Measurements from ENCODE around the gene LRBA.

LRBA gene

DNA sequence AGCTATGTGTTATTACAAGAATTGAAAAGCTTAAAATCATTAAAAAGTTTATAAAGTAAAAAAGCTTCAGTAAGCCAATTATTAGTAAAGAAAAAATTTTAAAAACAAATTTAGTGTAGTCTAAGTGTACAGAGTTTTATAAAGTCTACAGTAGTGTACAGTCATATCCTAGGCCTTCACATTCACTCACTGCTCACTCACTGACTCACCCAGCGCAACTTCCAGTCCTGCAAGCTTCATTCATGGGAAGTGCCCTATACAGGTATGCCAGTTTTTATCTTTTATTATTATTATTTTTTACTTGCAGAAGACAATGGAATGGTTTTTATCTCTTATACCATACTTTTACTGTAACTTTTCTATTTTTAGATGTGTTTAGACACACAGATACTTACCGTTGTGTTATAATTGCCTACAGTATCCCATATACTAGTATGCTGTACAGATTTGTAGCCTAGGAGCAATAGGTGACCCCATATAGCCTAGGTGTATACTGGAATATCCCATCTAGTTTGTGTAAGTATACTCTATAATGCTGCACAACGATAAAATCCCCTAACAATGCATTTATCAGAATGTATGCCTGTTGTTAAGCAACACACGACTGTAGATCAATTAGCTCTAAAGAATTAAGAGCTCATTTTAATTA is 706.1 kb downstream of the LRBA start:
- H3K27ac ChIP-seq (ENCODE audit: low read depth, low read length, poor library complexity, severe bottlenecking) = no peak overlapping the region
- no peaks in the 10 kb centered on the region for H3K4me1 ChIP-seq (ENCODE audit: insufficient read depth, low read length, severe bottlenecking)
- no peaks in the 10 kb centered on the region for H3K79me2 ChIP-seq (ENCODE audit: insufficient read depth, low read length)
- no peak overlapping the region for H3K9ac ChIP-seq (ENCODE audit: low read length)
- no peaks in the 10 kb centered on the region for H3K27me3 ChIP-seq (ENCODE audit: insufficient read depth, low read length)
- H3F3A ChIP-seq (ENCODE audit: insufficient read depth, low read length) = no peaks in the 10 kb centered on the region
- H3K9me2 ChIP-seq (ENCODE audit: low read depth, low read length) = no peaks in the 10 kb centered on the region
- no peaks in the 10 kb centered on the region for H3K9me3 ChIP-seq (ENCODE audit: low read length)
- H3K36me3 ChIP-seq (ENCODE audit: insufficient read depth, low read length) = no peaks in the 10 kb centered on the region; the same call in 1 of the 2 replicates
- H4K20me1 ChIP-seq (ENCODE audit: insufficient read depth, low read length) = no peaks in the 10 kb centered on the region
- no peak overlapping the region for H3K4me2 ChIP-seq (ENCODE audit: low read length)
- H2AFZ ChIP-seq (ENCODE audit: low read length) = no peak overlapping the region
- TF ChIP-seq, protein P1, sequence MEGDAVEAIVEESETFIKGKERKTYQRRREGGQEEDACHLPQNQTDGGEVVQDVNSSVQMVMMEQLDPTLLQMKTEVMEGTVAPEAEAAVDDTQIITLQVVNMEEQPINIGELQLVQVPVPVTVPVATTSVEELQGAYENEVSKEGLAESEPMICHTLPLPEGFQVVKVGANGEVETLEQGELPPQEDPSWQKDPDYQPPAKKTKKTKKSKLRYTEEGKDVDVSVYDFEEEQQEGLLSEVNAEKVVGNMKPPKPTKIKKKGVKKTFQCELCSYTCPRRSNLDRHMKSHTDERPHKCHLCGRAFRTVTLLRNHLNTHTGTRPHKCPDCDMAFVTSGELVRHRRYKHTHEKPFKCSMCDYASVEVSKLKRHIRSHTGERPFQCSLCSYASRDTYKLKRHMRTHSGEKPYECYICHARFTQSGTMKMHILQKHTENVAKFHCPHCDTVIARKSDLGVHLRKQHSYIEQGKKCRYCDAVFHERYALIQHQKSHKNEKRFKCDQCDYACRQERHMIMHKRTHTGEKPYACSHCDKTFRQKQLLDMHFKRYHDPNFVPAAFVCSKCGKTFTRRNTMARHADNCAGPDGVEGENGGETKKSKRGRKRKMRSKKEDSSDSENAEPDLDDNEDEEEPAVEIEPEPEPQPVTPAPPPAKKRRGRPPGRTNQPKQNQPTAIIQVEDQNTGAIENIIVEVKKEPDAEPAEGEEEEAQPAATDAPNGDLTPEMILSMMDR (IDR thresholded peaks at IDR 0.05; ENCODE audit: low read length) = no peak
- no peak for TF ChIP-seq EZH2 (IDR thresholded peaks at IDR 0.05; ENCODE audit: borderline replicate concordance, low read length)
- H3K4me3 ChIP-seq (ENCODE audit: low read depth, low read length, poor library complexity, severe bottlenecking) = no peak overlapping the region

DNA sequence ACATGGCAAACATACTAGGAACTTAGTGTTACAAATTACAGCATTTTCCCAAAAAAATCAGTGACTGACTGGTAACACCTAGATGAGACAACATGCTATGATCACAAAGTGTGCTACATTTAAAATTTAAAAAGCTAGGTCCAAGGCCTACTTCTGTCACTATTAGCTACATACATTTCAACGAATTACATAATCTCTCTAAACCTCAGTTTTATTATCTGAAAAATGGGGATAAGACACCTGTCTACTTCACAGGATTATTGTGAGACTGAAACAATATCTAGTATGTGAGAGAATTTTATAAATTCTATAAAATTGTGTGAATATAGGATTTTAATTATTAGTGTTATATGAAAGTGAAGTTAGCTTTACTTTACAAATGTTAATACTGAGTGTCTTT is 708.4 kb downstream of the LRBA start:
- H3K9ac ChIP-seq (ENCODE audit: low read length) = no peak overlapping the region
- TF ChIP-seq, protein P1 (IDR thresholded peaks at IDR 0.05; ENCODE audit: low read length) = no peak
- TF ChIP-seq EZH2 (IDR thresholded peaks at IDR 0.05; ENCODE audit: borderline replicate concordance, low read length) = no peak
- no peaks in the 10 kb centered on the region for H3K79me2 ChIP-seq (ENCODE audit: insufficient read depth, low read length)
- no peak overlapping the region for H3K4me2 ChIP-seq (ENCODE audit: low read length)
- H3K9me2 ChIP-seq (ENCODE audit: low read depth, low read length) = no peaks in the 10 kb centered on the region
- no peaks in the 10 kb centered on the region for H3K9me3 ChIP-seq (ENCODE audit: low read length)
- no peaks in the 10 kb centered on the region for H3K27me3 ChIP-seq (ENCODE audit: insufficient read depth, low read length)
- H3K36me3 ChIP-seq (ENCODE audit: insufficient read depth, low read length) = peaks cover 2% of the 10 kb centered on the region; the same call in 1 of the 2 replicates
- no peaks in the 10 kb centered on the region for H3F3A ChIP-seq (ENCODE audit: insufficient read depth, low read length)
- no peak overlapping the region for H3K27ac ChIP-seq (ENCODE audit: low read depth, low read length, poor library complexity, severe bottlenecking)
- H4K20me1 ChIP-seq (ENCODE audit: insufficient read depth, low read length) = no peaks in the 10 kb centered on the region
- no peak overlapping the region for H3K4me3 ChIP-seq (ENCODE audit: low read depth, low read length, poor library complexity, severe bottlenecking)
- H2AFZ ChIP-seq (ENCODE audit: low read length) = no peak overlapping the region
- no peaks in the 10 kb centered on the region for H3K4me1 ChIP-seq (ENCODE audit: insufficient read depth, low read length, severe bottlenecking)

DNA sequence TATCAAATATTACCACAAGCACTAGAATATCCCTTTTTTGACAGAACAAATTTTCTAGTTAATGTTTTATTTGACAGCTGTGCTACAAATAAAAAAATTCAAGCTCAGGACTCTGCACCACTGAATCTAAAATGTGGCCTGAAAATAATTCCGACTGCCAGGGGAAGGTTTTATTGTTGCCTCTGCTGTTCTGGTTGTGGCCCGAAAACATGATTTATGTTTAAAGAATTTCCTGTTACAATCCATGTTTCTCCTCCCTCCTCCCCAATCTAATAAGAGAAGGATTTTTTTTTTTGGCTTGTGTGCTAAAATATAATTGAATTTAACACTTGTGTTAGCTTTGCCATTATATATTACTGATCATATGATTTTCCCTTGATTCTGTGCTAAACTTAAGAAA is 709.1 kb downstream of the LRBA start:
- Histone ChIP-seq H3K36me3 (ENCODE audit: insufficient read depth, low read length) (peaks cover 9% of the 10 kb centered on the region; the same call in 1 of the 2 replicates), H3F3A (ENCODE audit: insufficient read depth, low read length) (no peaks in the 10 kb centered on the region), H3K4me3 (ENCODE audit: low read depth, low read length, poor library complexity, severe bottlenecking) (no peak overlapping the region), H3K9ac (ENCODE audit: low read length) (no peak overlapping the region), H3K27ac (ENCODE audit: low read depth, low read length, poor library complexity, severe bottlenecking) (no peak overlapping the region), H4K20me1 (ENCODE audit: insufficient read depth, low read length) (no peaks in the 10 kb centered on the region), H3K9me3 (ENCODE audit: low read length) (no peaks in the 10 kb centered on the region), H3K4me1 (ENCODE audit: insufficient read depth, low read length, severe bottlenecking) (no peaks in the 10 kb centered on the region), H3K27me3 (ENCODE audit: insufficient read depth, low read length) (no peaks in the 10 kb centered on the region), H3K4me2 (ENCODE audit: low read length) (no peak overlapping the region), H2AFZ (ENCODE audit: low read length) (no peak overlapping the region), H3K9me2 (ENCODE audit: low read depth, low read length) (no peaks in the 10 kb centered on the region), H3K79me2 (ENCODE audit: insufficient read depth, low read length) (no peaks in the 10 kb centered on the region)
- TF ChIP-seq, protein P1 (IDR thresholded peaks at IDR 0.05; ENCODE audit: low read length) = no peak
- TF ChIP-seq EZH2 (IDR thresholded peaks at IDR 0.05; ENCODE audit: borderline replicate concordance, low read length) = no peak

All from OCI-LY1 (cell line).